Measurements from ENCODE around the gene TBL2.

TBL2 gene

DNA sequence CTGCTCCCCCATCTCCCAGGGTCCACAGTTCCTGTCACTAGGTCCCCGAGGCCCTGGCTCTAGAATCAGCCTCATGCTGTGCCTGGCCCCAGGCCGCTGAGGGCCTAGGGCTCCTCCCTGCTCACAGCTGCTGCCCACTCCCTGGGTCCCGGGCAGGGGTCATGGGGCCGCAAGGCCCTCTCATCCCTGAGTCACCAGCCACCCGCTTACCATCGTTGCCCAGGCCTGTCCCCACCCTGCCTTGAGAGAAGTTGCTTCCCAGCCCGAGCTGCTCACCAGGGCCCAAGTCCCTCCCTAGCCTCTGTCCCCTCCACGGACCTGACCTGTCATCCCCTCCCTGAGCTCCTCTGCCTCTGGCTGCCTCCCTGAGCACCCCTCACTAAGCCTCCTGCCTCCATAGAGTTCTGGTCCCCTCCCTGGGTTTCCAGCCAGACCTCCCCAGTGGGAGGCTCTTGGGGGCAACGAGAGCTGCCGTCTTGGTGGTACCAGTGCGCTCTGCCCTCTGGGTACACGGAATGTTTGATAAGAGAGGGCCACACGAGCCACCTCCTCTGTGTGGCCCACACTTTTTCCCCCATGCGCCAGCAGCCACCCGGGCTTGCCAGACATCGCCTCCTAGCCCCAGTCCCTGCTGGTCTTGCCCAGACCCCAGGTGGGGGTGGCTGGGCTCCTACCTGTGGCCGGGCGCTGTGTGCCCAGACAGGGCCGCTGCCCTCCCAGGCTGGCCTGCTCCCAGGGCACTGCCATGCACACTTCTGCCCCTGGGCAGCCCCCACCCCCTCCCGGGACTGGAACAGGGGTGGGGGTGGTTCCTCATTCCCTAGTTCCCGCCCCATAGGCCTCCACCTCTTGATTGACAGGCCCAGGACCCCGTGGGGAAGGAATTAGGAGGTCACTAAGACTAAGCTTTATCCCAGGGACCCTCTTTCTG is 24.6 kb upstream of the TBL2 start:
- no peak for DNase-seq (ENCODE audit: low read depth)
- TF ChIP-seq, protein P1, sequence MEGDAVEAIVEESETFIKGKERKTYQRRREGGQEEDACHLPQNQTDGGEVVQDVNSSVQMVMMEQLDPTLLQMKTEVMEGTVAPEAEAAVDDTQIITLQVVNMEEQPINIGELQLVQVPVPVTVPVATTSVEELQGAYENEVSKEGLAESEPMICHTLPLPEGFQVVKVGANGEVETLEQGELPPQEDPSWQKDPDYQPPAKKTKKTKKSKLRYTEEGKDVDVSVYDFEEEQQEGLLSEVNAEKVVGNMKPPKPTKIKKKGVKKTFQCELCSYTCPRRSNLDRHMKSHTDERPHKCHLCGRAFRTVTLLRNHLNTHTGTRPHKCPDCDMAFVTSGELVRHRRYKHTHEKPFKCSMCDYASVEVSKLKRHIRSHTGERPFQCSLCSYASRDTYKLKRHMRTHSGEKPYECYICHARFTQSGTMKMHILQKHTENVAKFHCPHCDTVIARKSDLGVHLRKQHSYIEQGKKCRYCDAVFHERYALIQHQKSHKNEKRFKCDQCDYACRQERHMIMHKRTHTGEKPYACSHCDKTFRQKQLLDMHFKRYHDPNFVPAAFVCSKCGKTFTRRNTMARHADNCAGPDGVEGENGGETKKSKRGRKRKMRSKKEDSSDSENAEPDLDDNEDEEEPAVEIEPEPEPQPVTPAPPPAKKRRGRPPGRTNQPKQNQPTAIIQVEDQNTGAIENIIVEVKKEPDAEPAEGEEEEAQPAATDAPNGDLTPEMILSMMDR (IDR thresholded peaks at IDR 0.05; ENCODE audit: control insufficient read depth, extremely low read depth, insufficient read depth) = no peak
- no peak overlapping the region for H3K4me3 ChIP-seq (ENCODE audit: low read depth, low read length)

DNA sequence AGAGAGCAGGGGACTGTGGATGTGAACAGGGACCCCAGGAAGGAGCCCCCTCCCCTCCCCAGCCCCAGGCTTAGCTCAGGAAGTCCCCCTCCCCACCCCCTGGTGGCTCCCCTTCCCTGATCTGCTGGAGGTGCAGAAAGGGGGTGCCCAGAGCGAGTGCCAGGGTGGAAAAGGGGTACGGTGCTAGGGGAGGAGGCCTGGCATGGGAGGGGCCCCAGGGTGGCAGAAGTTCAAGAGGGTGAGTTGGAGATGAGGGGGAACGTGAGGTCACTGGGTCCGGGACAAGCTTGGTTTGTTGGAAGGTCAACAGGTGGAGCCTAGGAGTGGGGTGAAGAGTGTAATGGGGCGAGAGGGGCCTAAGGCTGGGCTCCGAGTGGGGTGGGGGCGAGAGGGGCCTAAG is 21.5 kb upstream of the TBL2 start:
- TF ChIP-seq, protein P1 (IDR thresholded peaks at IDR 0.05; ENCODE audit: control insufficient read depth, extremely low read depth, insufficient read depth) = no peak
- no peak overlapping the region for H3K4me3 ChIP-seq (ENCODE audit: low read depth, low read length)
- no peak for DNase-seq (ENCODE audit: low read depth)

DNA sequence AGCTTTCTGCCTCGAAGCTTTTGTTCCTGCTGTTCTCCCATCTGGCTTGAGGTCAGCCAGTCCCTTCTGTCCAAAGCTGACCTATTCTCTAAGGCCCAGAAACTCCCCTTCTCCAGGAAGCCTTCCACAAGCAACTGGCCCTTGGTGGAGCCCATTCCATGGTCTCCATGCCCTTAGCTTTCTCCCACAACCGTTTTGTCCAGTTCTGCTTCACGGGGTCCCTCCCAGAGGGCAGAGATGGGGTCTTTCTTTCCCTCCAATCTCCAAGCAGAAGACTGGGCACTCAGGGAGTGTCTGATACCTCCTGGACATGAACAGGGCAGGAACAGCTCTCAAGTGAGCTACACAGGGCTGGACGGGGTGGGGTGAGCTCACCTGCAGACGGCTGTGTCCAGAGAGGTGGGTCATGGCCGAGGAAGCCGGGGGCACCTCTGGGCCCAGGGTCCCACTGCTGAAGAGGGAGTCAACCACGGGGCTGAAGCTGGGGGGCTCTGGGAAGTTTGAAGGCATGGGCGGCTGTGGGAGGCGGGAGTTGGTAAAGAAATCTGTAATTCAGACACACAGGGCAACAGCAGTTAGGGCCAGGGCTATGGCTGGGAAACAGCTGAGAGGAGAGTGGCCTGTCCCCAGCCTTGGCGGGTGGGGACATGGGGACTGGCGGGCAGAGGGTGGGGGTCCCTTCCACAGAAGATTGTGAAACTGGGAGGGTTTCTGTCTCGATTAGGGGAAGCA is 20.9 kb upstream of the TBL2 start:
- no peak for DNase-seq (ENCODE audit: low read depth)
- H3K4me3 ChIP-seq (ENCODE audit: low read depth, low read length) = no peak overlapping the region
- TF ChIP-seq, protein P1 (IDR thresholded peaks at IDR 0.05; ENCODE audit: control insufficient read depth, extremely low read depth, insufficient read depth) = no peak

DNA sequence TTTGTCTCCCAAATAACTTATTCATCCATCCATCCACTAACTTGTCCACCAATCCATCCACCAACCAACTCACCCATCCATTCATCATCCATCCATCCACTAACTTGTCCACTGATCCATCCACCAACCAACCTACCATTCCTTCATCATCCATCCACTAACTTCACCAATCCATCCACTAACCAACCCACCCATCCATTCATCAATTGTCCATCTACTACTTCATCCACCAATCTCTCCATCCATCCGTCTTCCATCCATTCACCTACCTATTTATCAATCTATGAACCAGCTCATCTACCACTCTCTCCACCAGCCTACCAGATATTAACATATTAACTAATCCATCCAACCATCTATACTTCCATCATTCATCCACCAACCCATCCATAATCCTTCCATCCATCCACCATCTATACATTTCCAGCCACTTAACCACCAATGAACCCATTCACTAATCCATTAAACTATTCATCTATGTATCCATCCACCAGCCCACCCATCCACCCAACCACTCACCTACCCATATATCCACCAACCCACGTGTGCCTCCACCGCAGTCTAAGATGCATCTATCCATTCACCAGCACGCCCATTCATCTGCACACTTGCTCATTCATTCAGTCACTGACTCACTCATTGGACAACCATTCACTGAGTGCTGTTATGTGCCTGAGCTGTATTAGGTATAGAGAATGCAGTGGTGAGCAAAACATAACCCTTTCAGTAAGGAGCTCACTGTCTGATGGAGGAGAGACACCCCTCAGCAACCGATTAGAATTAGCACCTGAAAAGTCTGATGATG is 19.8 kb upstream of the TBL2 start:
- TF ChIP-seq, protein P1 (IDR thresholded peaks at IDR 0.05; ENCODE audit: control insufficient read depth, extremely low read depth, insufficient read depth) = no peak
- no peak for DNase-seq (ENCODE audit: low read depth)
- H3K4me3 ChIP-seq (ENCODE audit: low read depth, low read length) = no peak overlapping the region

DNA sequence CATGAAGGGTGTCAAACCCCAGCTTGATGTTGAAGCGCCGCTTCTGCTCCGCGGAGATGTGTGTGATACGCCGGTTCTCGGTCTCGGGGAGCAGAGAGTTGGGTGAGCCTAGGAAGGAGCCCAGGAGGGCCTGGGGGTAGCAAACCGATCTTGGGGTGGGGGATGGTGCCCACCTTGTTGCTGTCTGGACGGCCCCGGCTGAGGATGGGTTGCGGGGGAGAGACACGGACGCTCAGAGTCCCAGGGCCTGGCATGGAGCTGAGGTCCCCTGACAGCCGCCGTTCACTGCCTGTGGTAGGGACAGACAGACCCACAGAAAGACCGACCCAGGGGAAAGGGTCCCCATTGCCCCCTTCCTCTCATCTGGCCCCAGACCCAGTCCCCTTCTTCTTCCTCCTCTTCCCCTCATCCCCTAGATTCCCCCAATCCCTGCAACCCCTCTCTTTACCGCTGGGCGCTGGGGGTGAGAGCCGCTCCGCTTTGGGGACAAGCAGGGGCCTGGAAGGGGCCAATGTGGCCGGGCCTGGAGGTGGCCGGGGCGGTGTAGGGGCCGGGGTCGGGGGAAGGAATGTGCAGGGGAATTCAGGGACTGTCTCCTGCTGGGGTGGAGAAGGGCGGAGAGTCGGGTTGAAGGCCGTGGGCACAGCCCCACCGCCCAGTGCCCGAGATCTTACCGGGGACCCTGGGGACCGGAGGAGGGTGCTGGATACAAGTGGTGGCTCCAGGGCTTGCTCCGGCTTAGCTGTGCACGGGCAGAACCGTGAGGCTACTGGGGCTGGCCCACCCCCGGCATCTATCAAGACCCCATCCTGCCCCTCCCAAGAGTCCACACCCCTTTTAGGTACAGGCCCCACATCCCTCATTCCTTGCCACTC is 18.0 kb upstream of the TBL2 start:
- no peak for DNase-seq (ENCODE audit: low read depth)
- H3K4me3 ChIP-seq (ENCODE audit: low read depth, low read length) = no peak overlapping the region
- TF ChIP-seq, protein P1 (IDR thresholded peaks at IDR 0.05; ENCODE audit: control insufficient read depth, extremely low read depth, insufficient read depth) = no peak

DNA sequence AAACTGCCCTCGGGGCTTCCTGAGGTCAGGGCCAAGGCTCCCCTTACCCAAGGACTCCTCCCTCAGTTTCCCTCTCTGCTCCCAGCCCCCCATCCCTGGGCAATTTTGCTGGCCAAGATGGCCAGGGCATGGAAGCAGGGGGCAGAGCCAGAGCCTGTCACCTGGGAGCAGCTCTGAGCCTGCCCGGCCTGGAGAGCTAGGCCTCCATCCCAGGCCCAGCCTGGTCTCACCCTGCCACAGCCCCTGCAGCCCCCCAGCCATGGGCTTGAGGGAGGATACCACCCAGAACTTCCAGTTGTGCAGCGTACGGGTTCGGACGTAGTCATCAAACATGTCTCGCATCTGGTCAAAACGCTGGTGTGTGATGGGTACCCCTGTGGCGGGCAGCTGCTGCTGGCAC is 17.0 kb upstream of the TBL2 start:
- TF ChIP-seq, protein P1 (IDR thresholded peaks at IDR 0.05; ENCODE audit: control insufficient read depth, extremely low read depth, insufficient read depth) = no peak
- no peak for DNase-seq (ENCODE audit: low read depth)
- H3K4me3 ChIP-seq (ENCODE audit: low read depth, low read length) = no peak overlapping the region
